IPS DF 6.9 (cell line): ENCODE results near the gene MC2R.

Source experiments
- DNase-seq: peaks from one replicate; pipeline ENCODE4 v3.0.0-alpha.2; 2013; ENCODE audit warnings: low read depth, low spot score
- H3K27ac ChIP-seq: one replicate; pipeline ENCODE4 v1.5.1; 2013; ENCODE audit warnings: low read length, control low read depth
- H3K27me3 ChIP-seq: 2 replicates; pipeline ENCODE4 v1.6.1; 2013; ENCODE audit warnings: mild to moderate bottlenecking, low read length; ENCODE audit not compliant: control insufficient read depth, insufficient read depth
- H3K36me3 ChIP-seq: 2 replicates; pipeline ENCODE4 v1.6.1; 2013; ENCODE audit warnings: low read length; ENCODE audit not compliant: control insufficient read depth, insufficient read depth
- H3K4me1 ChIP-seq: 2 replicates; pipeline ENCODE4 v1.6.1; 2013; ENCODE audit warnings: low read length; ENCODE audit not compliant: control insufficient read depth, insufficient read depth
- H3K4me3 ChIP-seq: 2 replicates; pipeline ENCODE4 v1.5.1; 2013; ENCODE audit warnings: mild to moderate bottlenecking, low read length
- H3K9me3 ChIP-seq: 2 replicates; pipeline ENCODE4 v1.6.1; 2013; ENCODE audit warnings: low read length, inconsistent platforms; ENCODE audit not compliant: control insufficient read depth, insufficient read depth
- WGBS: extraction: QIAGEN DNeasy Blood & Tissue Kit; methylation state at CpG from one replicate; pipeline ENCODE4 v1.1.7; 2013; ENCODE audit warnings: mixed read lengths, missing lambda C conversion rate; ENCODE audit not compliant: insufficient read length, insufficient coverage; 5-methylcytosine and 5-hydroxymethylcytosine counted together

The MC2R gene

GRCh38 chr18:13915391-13915790 lies at the start of gene MC2R:
Gene MC2R, minus strand, starts transcription at chr18:13915536. Its CDS starts 30,018 bp downstream, at chr18:13885518.
- DNase-seq, result no peak
- Histone ChIP-seq H3K27ac (no peak within 1 kb of the TSS), H3K36me3 (no peaks in the 10 kb centered on the region), H3K27me3 (no peaks in the 10 kb centered on the region), H3K9me3 (no peaks in the 10 kb centered on the region), H3K4me3 (no peak within 1 kb of the TSS), H3K4me1 (no peaks in the 10 kb centered on the region)
- WGBS, result no CpG with 5 or more reads among the region's 4 CpGs

GRCh38 chr18:13945811-13946210 lies 30.5 kb upstream of the MC2R start:
- Histone ChIP-seq H3K27me3 (no peaks in the 10 kb centered on the region), H3K36me3 (no peaks in the 10 kb centered on the region), H3K4me3 (no peak overlapping the region), H3K4me1 (no peaks in the 10 kb centered on the region; the same call in 1 of the 2 replicates), H3K27ac (no peak overlapping the region), H3K9me3 (no peaks in the 10 kb centered on the region)
- DNase-seq, result no peak
- WGBS, result no CpG with 5 or more reads among the region's 2 CpGs

- Histone ChIP-seq H3K27me3 (no peaks in the 10 kb centered on the region), H3K36me3 (no peaks in the 10 kb centered on the region), H3K4me1 (no peaks in the 10 kb centered on the region; the same call in 1 of the 2 replicates), H3K9me3 (no peaks in the 10 kb centered on the region), H3K4me3 (no peak overlapping the region), H3K27ac (no peak overlapping the region)
- no peak for DNase-seq
- WGBS, result no CpG with 5 or more reads among the region's 2 CpGs
Observed at GRCh38 chr18:13943338-13943737, 28.0 kb upstream of the MC2R start.

GRCh38 chr18:13940326-13940725 lies 25.0 kb upstream of the MC2R start:
- H3K27me3 ChIP-seq, result no peaks in the 10 kb centered on the region
- WGBS, result no CpG with 5 or more reads among the region's 14 CpGs
- DNase-seq, result no peak

GRCh38 chr18:13934676-13935075 lies 19.3 kb upstream of the MC2R start:
- WGBS, result no CpG with 5 or more reads among the region's 6 CpGs
- DNase-seq, result no peak
- H3K4me3 ChIP-seq, result no peak overlapping the region
- H3K27ac ChIP-seq, result no peak overlapping the region
- H3K9me3 ChIP-seq, result no peaks in the 10 kb centered on the region
- no peaks in the 10 kb centered on the region for H3K27me3 ChIP-seq
- 0 out of 2 replicates have a peak, but pooled peaks cover 5% of the 10 kb centered on the region for H3K4me1 ChIP-seq
- H3K36me3 ChIP-seq, result no peaks in the 10 kb centered on the region

More at GRCh38 chr18:13940326-13940725, 25.0 kb upstream of the MC2R start:
- H3K9me3 ChIP-seq, result no peaks in the 10 kb centered on the region
- H3K36me3 ChIP-seq, result no peaks in the 10 kb centered on the region
- H3K4me1 ChIP-seq, result no peaks in the 10 kb centered on the region; the same call in 1 of the 2 replicates
- no peak overlapping the region for H3K27ac ChIP-seq
- H3K4me3 ChIP-seq, result no peak overlapping the region

GRCh38 chr18:13934058-13934457 lies 18.7 kb upstream of the MC2R start:
- Histone ChIP-seq H3K4me3 (no peak overlapping the region), H3K4me1 (0 out of 2 replicates have a peak, but pooled peaks cover 5% of the 10 kb centered on the region), H3K27me3 (no peaks in the 10 kb centered on the region), H3K27ac (no peak overlapping the region), H3K9me3 (no peaks in the 10 kb centered on the region), H3K36me3 (no peaks in the 10 kb centered on the region)
- WGBS, result no CpG with 5 or more reads among the region's 3 CpGs
- no peak for DNase-seq

- Histone ChIP-seq H3K4me1 (0 out of 2 replicates have a peak, but pooled peaks cover 5% of the 10 kb centered on the region), H3K4me3 (no peak overlapping the region), H3K27ac (no peak overlapping the region), H3K9me3 (no peaks in the 10 kb centered on the region), H3K36me3 (no peaks in the 10 kb centered on the region), H3K27me3 (no peaks in the 10 kb centered on the region)
- WGBS, result no CpG with 5 or more reads among the region's 10 CpGs
- no peak for DNase-seq
Observed at GRCh38 chr18:13932285-13933025, 17.1 kb upstream of the MC2R start.

GRCh38 chr18:13930964-13931363 lies 15.6 kb upstream of the MC2R start:
- Histone ChIP-seq H3K27ac (no peak overlapping the region), H3K4me3 (no peak overlapping the region), H3K36me3 (no peaks in the 10 kb centered on the region), H3K4me1 (0 out of 2 replicates have a peak, but pooled peaks cover 5% of the 10 kb centered on the region), H3K27me3 (no peaks in the 10 kb centered on the region), H3K9me3 (no peaks in the 10 kb centered on the region)
- DNase-seq, result no peak
- WGBS, result no CpG with 5 or more reads among the region's 2 CpGs

GRCh38 chr18:13923221-13923620 lies 7.9 kb upstream of the MC2R start:
- Histone ChIP-seq H3K27ac (no peak overlapping the region), H3K4me1 (no peaks in the 10 kb centered on the region), H3K36me3 (no peaks in the 10 kb centered on the region), H3K27me3 (no peaks in the 10 kb centered on the region), H3K4me3 (no peak overlapping the region), H3K9me3 (no peaks in the 10 kb centered on the region)
- no CpG with 5 or more reads among the region's 3 CpGs for WGBS
- no peak for DNase-seq

- no peaks in the 10 kb centered on the region for H3K27me3 ChIP-seq
- no peaks in the 10 kb centered on the region for H3K9me3 ChIP-seq
- no CpG with 5 or more reads among the region's 8 CpGs for WGBS
- H3K4me3 ChIP-seq, result no peak overlapping the region
- no peaks in the 10 kb centered on the region for H3K36me3 ChIP-seq
- DNase-seq, result no peak
- H3K27ac ChIP-seq, result no peak overlapping the region
- no peaks in the 10 kb centered on the region for H3K4me1 ChIP-seq
Observed at GRCh38 chr18:13918898-13919297, 3.6 kb upstream of the MC2R start.

GRCh38 chr18:13917401-13917800 lies 2.1 kb upstream of the MC2R start:
- Histone ChIP-seq H3K27ac (no peak overlapping the region), H3K4me3 (no peak overlapping the region), H3K4me1 (no peaks in the 10 kb centered on the region), H3K27me3 (no peaks in the 10 kb centered on the region), H3K36me3 (no peaks in the 10 kb centered on the region), H3K9me3 (no peaks in the 10 kb centered on the region)
- WGBS, result no CpG with 5 or more reads among the region's 3 CpGs
- no peak for DNase-seq
